ENCODE data around the gene PAPPA.

PAPPA gene

GRCh38 chr9:116182876-116183275, 29.3 kb downstream of the PAPPA start:
- DNase-seq: no peak

- DNase-seq: no peak
Measured at GRCh38 chr9:116187570-116188170, 34.1 kb downstream of the PAPPA start.

- DNase-seq: no peak
Measured at GRCh38 chr9:116189683-116190082, 36.1 kb downstream of the PAPPA start.

- DNase-seq: no peak
Measured at GRCh38 chr9:116190637-116191396, 37.2 kb downstream of the PAPPA start.

- DNase-seq: no peak
Measured at GRCh38 chr9:116191576-116192415, 38.2 kb downstream of the PAPPA start.

- DNase-seq: no peak
Measured at GRCh38 chr9:116193636-116194035, 40.0 kb downstream of the PAPPA start.

GRCh38 chr9:116196806-116197205, 43.2 kb downstream of the PAPPA start:
- DNase-seq: no peak

GRCh38 chr9:116198344-116198743, 44.8 kb downstream of the PAPPA start:
- DNase-seq: no peak

GRCh38 chr9:116202219-116202912, 48.8 kb downstream of the PAPPA start:
- DNase-seq: no peak

GRCh38 chr9:116204252-116204882, 50.8 kb downstream of the PAPPA start:
- DNase-seq: no peak

- DNase-seq: no peak
Measured at GRCh38 chr9:116207371-116208111, 54.0 kb downstream of the PAPPA start.

GRCh38 chr9:116208417-116209232, 55.0 kb downstream of the PAPPA start:
- no peak for DNase-seq

- DNase-seq: no peak
Measured at GRCh38 chr9:116209414-116210116, 56.0 kb downstream of the PAPPA start.

- no peak for DNase-seq
Measured at GRCh38 chr9:116212986-116213692, 59.5 kb downstream of the PAPPA start.

GRCh38 chr9:116213693-116214047, 60.1 kb downstream of the PAPPA start:
- DNase-seq: no peak

- DNase-seq: no peak
Measured at GRCh38 chr9:116218399-116218798, 64.8 kb downstream of the PAPPA start.

- no peak for DNase-seq
Measured at GRCh38 chr9:116219686-116220085, 66.1 kb downstream of the PAPPA start.

GRCh38 chr9:116223926-116224325, 70.3 kb downstream of the PAPPA start:
- DNase-seq: no peak

- no peak for DNase-seq
Measured at GRCh38 chr9:116230051-116230632, 76.6 kb downstream of the PAPPA start.

Measured in AML-193 (cell line).